Heart right ventricle (tissue), 16 donors: ENCODE results near the gene RPL10A. TPM values are rescaled to one million over a fixed set of nuclear protein-coding genes. Genes with fewer than 3 reads are reported as not detected.
A peak's percentile ranks its signal among the peaks of the same experiment; 100 is the strongest.

Source experiments
- ATAC-seq, 8 donors: fragments of 200-7000 bp; cut with Tn5 transposase; one replicate each; pipeline ENCODE4 v1.9.1; 2020; ENCODE audit warnings: mild to moderate bottlenecking in 8 of 8, moderate library complexity in 8 of 8, moderate number of reproducible peaks in 1 of 8
- DNase-seq, 2 donors: peaks; one replicate each; pipeline ENCODE4 v3.0.0-alpha.2; 2020
- H3K27ac ChIP-seq, 10 donors: fragments of 200-600 bp; sonication (generic) in 2 of 10; one replicate each; pipeline versions ENCODE4 v1.5.0 to v1.8.0; 2020 to 2022; ENCODE audit warnings: mild to moderate bottlenecking in 3 of 10
- H3K27me3 ChIP-seq, 7 donors: fragments of 200-600 bp; one replicate each; pipeline ENCODE4 v1.8.0; 2021 to 2022; ENCODE audit warnings: mild to moderate bottlenecking in 2 of 7
- H3K36me3 ChIP-seq, 9 donors: fragments of 200-600 bp; sonication (generic) in 1 of 9; one replicate each; pipeline versions ENCODE4 v1.5.0 to v1.8.0; 2020 to 2022; ENCODE audit warnings: mild to moderate bottlenecking in 2 of 9
- H3K4me1 ChIP-seq, 9 donors: fragments of 200-600 bp; sonication (generic) in 1 of 9; one replicate each; pipeline versions ENCODE4 v1.5.0 to v1.8.0; 2020 to 2022; ENCODE audit warnings: mild to moderate bottlenecking in 4 of 9
- H3K4me3 ChIP-seq, 10 donors: fragments of 200-600 bp; sonication (generic) in 2 of 10; one replicate each; pipeline versions ENCODE4 v1.5.0 to v1.8.0; 2020 to 2022; ENCODE audit warnings: mild to moderate bottlenecking in 7 of 10, moderate library complexity in 2 of 10
- H3K9me3 ChIP-seq, 11 donors: fragments of 200-600 bp in 10 of 11; sonication (generic) in 2 of 11; one replicate each; pipeline versions ENCODE4 v1.5.0 to v1.8.0; 2013 to 2022; ENCODE audit warnings: mild to moderate bottlenecking in 2 of 11, control low read depth in 1 of 11, moderate library complexity in 1 of 11
- WGBS, 2 donors: extraction: QIAGEN DNeasy Blood & Tissue Kit; methylation state at CpG; one replicate each; pipeline ENCODE4 v1.1.7; 2013; ENCODE audit warnings: inconsistent platforms in 1 of 2; 5-methylcytosine and 5-hydroxymethylcytosine counted together
- intact Hi-C, 10 donors: fragments of 100-400 bp; cut with DNase I; formaldehyde crosslinking; loops; one replicate each; pipeline versions ENCODE4 v1.11.1 to v1.14.2; 2022
- polyA plus RNA-seq, 2 donors: library from polyadenylated mRNA; stranded (reverse); fragments of 200-250 nt; gene quantifications; one replicate each; pipeline ENCODE4 v1.2.3, GENCODE V29; 2013
- total RNA-seq, 10 donors: library from RNA; stranded (reverse); fragmentation: NEBNext Ultra II Directional in 3 of 10; extraction: Animal tissue kit (Norgen Biotek cat#: 25700) in 3 of 10; gene quantifications; one replicate each; pipeline versions ENCODE4 v1.2.1 to v1.2.4, GENCODE V29; 2021 to 2023
- TF ChIP-seq, protein P1 (sequence below), 9 donors: fragments of 200-600 bp; sonication (generic) in 2 of 9; IDR thresholded peaks; one replicate each; pipeline versions ENCODE4 v1.5.0 to v1.8.0; 2021 to 2022; ENCODE audit warnings: antibody characterized with exemption in 9 of 9, mild to moderate bottlenecking in 5 of 9, moderate library complexity in 1 of 9
- donor health status: Arrhythmogenic right ventricular cardiomyopathy.
- donor health status: ischemic (EF 13 %, LVEDD 7.1; RV severe dilation, severe dysfunction).
- donor health status: healthy with polysubstance abuse.
- donor health status: DM: no; HTN: yes; CAD: no.
- donor health status: DM: no; HTN: no; CAD: no.
- donor health status: ischemic (EF 25% LVEDD 6.9; RV normal size, moderate dysfunction).
- donor health status: ischemic (EF 25% LVEDD 5.7; RV mildly dilated, moderate dysfunction).
- donor health status: healthy.
- donor health status: DM: yes; HTN: yes; CAD: no.
- donor health status: Ischemic cardiomyopathy.
- donor health status: ischemic (EF 35%, LVEDD 5.7; RV mildly dilated, moderate dysfunction).
- donor health status: nonischemic (EF 11% LVEDD 7.7; RV severe dilation, severe dysfunction).
- donor health status: DM: yes; HTN: yes; CAD: no.
- donor health status: PGD.
- donor health status: ischemic (EF 29% LVEDD 5.4; RV normal size, mild dysfunction).
- donor health status: nonischemic (EF 23%, LVEDD 6.1; RV moderate dilation, normal function).

The RPL10A gene
- total and polyA plus RNA-seq, 12 donors = 231 to 1,620 (median 529) TPM

DNA sequence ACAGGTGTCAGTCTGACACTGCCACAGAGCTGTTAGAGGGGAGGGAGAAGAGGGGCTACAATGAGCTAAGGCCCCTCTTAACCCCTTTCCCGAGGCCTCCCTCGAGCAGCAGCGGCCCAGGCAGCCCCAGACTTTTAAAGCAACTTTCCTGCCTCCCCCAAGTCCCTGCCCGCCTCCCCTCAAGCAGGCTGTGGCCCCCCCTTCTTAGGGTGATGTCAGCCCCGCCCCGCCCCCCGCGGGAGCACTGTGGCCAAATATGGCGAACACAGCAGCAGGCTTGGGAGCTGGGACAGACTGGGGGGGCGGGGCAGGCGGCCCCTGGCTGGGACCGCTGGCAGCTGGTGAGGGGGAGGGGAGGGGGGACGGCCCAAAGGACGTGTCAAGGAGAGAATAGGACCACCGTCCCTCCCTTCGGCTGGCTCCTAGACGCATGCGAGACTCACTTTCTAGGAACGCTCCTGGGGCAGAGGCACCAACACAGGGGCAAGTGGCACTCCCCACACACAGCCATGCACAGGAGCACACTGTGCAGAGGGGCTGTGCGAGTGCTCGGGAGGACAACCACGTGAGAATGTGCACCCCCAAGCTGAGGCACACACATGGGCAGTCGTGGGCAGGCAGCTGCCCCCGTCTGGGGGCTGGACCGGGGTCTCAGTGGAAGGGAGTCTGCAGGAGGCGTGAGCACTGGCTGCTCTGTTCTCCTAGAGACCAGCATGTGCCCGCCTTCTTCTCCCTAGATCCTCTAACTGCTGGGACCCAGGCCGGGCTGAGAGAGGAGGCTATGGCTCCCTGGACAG, 22.0 kb downstream of the RPL10A start:
- WGBS, 2 donors = 6 to 15% methylated on average over 27 to 28 of the region's 28 CpGs

DNA sequence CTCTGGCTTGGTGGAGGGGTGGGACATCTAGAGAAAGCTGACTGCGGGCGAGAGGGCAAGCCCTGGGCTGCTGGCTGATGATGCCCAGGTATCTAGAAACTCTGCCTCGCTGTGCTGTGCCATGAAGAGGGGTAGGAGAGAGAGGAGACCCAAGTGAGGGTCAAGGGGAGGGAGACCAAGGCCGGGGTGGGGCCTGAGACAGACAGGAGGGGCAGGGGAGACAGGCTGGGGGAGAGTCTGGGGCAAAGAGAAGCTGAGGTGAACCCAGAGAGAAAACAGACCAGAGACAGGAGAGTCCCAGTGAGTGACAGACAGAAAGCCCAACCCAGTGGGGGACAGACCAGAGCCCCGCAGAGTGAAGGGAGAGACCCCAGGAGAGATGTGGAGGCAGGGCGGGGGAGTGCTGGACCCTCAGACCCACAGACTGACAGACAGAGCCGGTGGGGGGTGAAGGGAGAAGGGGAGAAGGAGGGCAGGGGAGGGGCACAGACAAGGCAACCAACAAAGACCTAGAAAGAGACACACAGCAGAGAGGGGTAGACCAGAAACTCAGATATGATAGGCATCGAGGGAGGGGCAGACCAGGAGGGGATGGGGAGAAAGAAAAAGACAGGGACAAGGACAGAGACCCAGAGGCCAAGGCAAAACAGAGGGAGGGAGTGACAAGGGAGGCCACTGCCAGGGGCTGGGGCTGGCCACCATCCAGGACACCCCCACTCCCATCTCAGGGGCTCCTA, 22.8 kb downstream of the RPL10A start:
- Histone ChIP-seq H3K36me3 (peaks cover 0 to 6% (median 0%) of the 10 kb centered on the region in 9 donors), H3K4me1 (peaks cover 32 to 99% (median 84%) of the 10 kb centered on the region in 9 donors), H3K4me3 (peak overlapping the region in 6 of 10 donors; percentile 32 to 48 (median 39)), H3K9me3 (no peaks in the 10 kb centered on the region), H3K27me3 (peaks cover 0 to 54% (median 0%) of the 10 kb centered on the region in 7 donors), H3K27ac (peak overlapping the region; percentile 21 to 97 (median 89))
- TF ChIP-seq, protein P1, sequence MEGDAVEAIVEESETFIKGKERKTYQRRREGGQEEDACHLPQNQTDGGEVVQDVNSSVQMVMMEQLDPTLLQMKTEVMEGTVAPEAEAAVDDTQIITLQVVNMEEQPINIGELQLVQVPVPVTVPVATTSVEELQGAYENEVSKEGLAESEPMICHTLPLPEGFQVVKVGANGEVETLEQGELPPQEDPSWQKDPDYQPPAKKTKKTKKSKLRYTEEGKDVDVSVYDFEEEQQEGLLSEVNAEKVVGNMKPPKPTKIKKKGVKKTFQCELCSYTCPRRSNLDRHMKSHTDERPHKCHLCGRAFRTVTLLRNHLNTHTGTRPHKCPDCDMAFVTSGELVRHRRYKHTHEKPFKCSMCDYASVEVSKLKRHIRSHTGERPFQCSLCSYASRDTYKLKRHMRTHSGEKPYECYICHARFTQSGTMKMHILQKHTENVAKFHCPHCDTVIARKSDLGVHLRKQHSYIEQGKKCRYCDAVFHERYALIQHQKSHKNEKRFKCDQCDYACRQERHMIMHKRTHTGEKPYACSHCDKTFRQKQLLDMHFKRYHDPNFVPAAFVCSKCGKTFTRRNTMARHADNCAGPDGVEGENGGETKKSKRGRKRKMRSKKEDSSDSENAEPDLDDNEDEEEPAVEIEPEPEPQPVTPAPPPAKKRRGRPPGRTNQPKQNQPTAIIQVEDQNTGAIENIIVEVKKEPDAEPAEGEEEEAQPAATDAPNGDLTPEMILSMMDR (IDR thresholded peaks at IDR 0.05) = no peak
- DNase-seq (no peak), ATAC-seq (peak in 5 of 8 donors; percentile 1 to 23 (median 4))
- WGBS, 2 donors = 36 to 45% methylated on average over 8 of the region's 8 CpGs
- intact Hi-C loops = no loop called here

More for the DNA sequence above, 22.0 kb downstream of the RPL10A start:
- peak overlapping the region; percentile 21 to 97 (median 89) for H3K27ac ChIP-seq
- TF ChIP-seq, protein P1 (IDR thresholded peaks at IDR 0.05) = no peak
- ATAC-seq = peak; percentile 64 to 85 (median 80)
- H3K27me3 ChIP-seq = peaks cover 0 to 46% (median 0%) of the 10 kb centered on the region in 7 donors
- peak; percentile 85 to 90 for DNase-seq
- H3K36me3 ChIP-seq = peaks cover 0 to 6% (median 0%) of the 10 kb centered on the region in 9 donors
- no peaks in the 10 kb centered on the region for H3K9me3 ChIP-seq
- peak overlapping the region in 9 of 10 donors; percentile 16 to 48 (median 35) for H3K4me3 ChIP-seq
- intact Hi-C loops = no loop called here
- peaks cover 32 to 99% (median 85%) of the 10 kb centered on the region in 9 donors for H3K4me1 ChIP-seq

DNA sequence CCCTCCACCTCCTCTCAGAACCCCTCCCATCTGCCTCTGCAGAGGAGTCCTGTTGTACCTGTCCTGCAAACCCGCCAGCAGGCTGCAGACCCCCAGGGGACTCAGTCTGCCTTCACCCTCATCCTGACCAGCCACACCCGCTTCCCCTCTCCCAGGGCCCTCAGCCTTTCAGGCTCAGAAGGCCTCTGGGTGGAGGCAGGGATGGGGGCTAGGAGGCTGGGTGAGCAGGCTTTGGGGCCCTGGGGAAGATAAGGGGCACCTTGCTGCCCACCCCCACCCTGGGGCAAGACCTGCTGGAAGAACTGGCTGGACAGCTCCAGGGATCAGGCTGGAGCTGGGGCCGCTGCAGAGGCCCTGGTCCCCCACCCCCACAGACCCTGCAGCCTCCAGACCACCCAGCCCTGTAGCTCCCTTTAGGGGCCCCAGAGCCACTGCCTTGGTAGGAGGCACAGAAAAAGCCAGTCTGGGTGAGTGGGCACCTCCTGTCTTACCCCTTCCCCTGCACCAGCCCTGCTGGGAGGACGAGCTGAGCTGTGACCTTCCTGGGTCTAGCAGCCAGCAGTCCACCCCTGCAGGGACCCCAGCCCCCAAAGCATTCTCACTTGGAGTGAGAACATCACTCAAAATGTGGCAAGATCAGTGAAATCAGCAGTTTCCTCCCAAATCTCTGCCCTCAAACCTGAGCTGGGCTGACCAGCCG, 23.5 kb downstream of the RPL10A start:
- peaks cover 32 to 93% (median 77%) of the 10 kb centered on the region in 9 donors for H3K4me1 ChIP-seq
- intact Hi-C loops = no loop called here
- H3K27me3 ChIP-seq = peaks cover 0 to 61% (median 0%) of the 10 kb centered on the region in 7 donors
- TF ChIP-seq, protein P1 (IDR thresholded peaks at IDR 0.05) = no peak
- DNase-seq (no peak), ATAC-seq (peak in 2 of 8 donors; percentile 0 to 1)
- 35 to 44% methylated on average over 5 of the region's 5 CpGs for WGBS, 2 donors
- H3K27ac ChIP-seq = peak overlapping the region in 6 of 10 donors; percentile 60 to 97 (median 92)
- H3K9me3 ChIP-seq = no peaks in the 10 kb centered on the region
- no peak overlapping the region for H3K4me3 ChIP-seq
- no peaks in the 10 kb centered on the region for H3K36me3 ChIP-seq
